ENCODE data around the gene NRAP. TPM values are rescaled to one million over a fixed set of nuclear protein-coding genes. Genes with fewer than 3 reads are reported as not detected.

The NRAP gene
- total and polyA plus RNA-seq, 2 experiments from 2014 or later: 0.04 TPM; not detected in 1

GRCh38 chr10:113630929-113631533 lies 32.8 kb downstream of the NRAP start:
- no peak overlapping the region for H3K27ac ChIP-seq
- WGBS (ENCODE audit: low lambda C conversion rate, missing lambda C conversion rate): 83% methylated on average over 5 of the region's 5 CpGs

GRCh38 chr10:113628607-113629153 lies 35.2 kb downstream of the NRAP start:
- Histone ChIP-seq H3K4me1 (ENCODE audit: insufficient read depth) (peaks cover 11% of the 10 kb centered on the region), H3K27me3 (no peaks in the 10 kb centered on the region), H3K4me3 (no peak overlapping the region), H3K79me2 (no peaks in the 10 kb centered on the region), H3K9me3 (ENCODE audit: low read depth) (no peaks in the 10 kb centered on the region), H3K4me2 (no peak overlapping the region), H2AFZ (no peak overlapping the region), H3K36me3 (replicated peaks; ENCODE audit: insufficient read depth, low read depth) (no peaks in the 10 kb centered on the region), H3K9me2 (replicated peaks; ENCODE audit: insufficient read depth) (no peaks in the 10 kb centered on the region), H3K27ac (no peak overlapping the region), H4K20me1 (ENCODE audit: insufficient read depth, poor library complexity, severe bottlenecking) (no peaks in the 10 kb centered on the region)
- 97% methylated on average over 2 of the region's 2 CpGs for WGBS (ENCODE audit: low lambda C conversion rate, missing lambda C conversion rate)
- DNase-seq (ENCODE audit: low spot score): no peak
- TF ChIP-seq CTCF (IDR thresholded peaks at IDR 0.05; ENCODE audit: poor library complexity): no peak
- no peak for TF ChIP-seq EZH2 (IDR thresholded peaks at IDR 0.05; ENCODE audit: borderline replicate concordance)
- no peak for TF ChIP-seq EZH2phosphoT487 (IDR thresholded peaks at IDR 0.05; ENCODE audit: low read depth, severe bottlenecking, unreplicated experiment)

More at GRCh38 chr10:113630929-113631533, 32.8 kb downstream of the NRAP start:
- Histone ChIP-seq H3K4me3 (no peak overlapping the region), H2AFZ (no peak overlapping the region), H4K20me1 (ENCODE audit: insufficient read depth, poor library complexity, severe bottlenecking) (no peaks in the 10 kb centered on the region), H3K4me1 (ENCODE audit: insufficient read depth) (peaks cover 11% of the 10 kb centered on the region), H3K9me2 (replicated peaks; ENCODE audit: insufficient read depth) (no peaks in the 10 kb centered on the region), H3K4me2 (no peak overlapping the region), H3K36me3 (replicated peaks; ENCODE audit: insufficient read depth, low read depth) (no peaks in the 10 kb centered on the region), H3K27me3 (no peaks in the 10 kb centered on the region), H3K9me3 (ENCODE audit: low read depth) (no peaks in the 10 kb centered on the region), H3K79me2 (no peaks in the 10 kb centered on the region)
- no peak for TF ChIP-seq EZH2 (IDR thresholded peaks at IDR 0.05; ENCODE audit: borderline replicate concordance)
- DNase-seq (ENCODE audit: low spot score): no peak

DNA sequence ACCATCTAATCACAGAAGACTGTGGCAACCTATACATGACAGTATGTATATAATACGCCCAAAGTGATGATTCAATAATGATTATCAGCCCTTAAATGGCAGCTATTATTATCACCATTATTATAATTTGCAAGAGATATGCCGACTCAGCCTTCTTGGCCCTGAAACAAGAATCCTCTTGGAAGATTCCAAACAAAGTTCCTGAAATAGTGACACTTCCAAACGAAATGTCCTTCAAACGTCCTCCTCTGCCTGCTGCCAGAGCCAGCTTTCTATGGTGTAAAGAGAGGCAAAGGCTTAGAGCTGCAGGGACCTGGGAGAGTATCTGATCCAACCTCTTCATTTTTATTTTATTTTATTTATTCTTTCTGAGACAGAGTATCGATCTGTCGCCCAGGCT lies 36.0 kb downstream of the NRAP start:
- TF ChIP-seq EZH2phosphoT487 (IDR thresholded peaks at IDR 0.05; ENCODE audit: low read depth, severe bottlenecking, unreplicated experiment) (no peak), CTCF (IDR thresholded peaks at IDR 0.05; ENCODE audit: poor library complexity) (no peak), EZH2 (IDR thresholded peaks at IDR 0.05; ENCODE audit: borderline replicate concordance) (no peak)
- 85% methylated on average over 6 of the region's 6 CpGs for WGBS (ENCODE audit: low lambda C conversion rate, missing lambda C conversion rate)

GRCh38 chr10:113626809-113627355 lies 37.0 kb downstream of the NRAP start:
- no peak overlapping the region for H2AFZ ChIP-seq
- WGBS (ENCODE audit: low lambda C conversion rate, missing lambda C conversion rate): 77% methylated on average over 5 of the region's 5 CpGs

More for the DNA sequence above, 36.0 kb downstream of the NRAP start:
- no peaks in the 10 kb centered on the region for H4K20me1 ChIP-seq (ENCODE audit: insufficient read depth, poor library complexity, severe bottlenecking)
- no peaks in the 10 kb centered on the region for H3K9me2 ChIP-seq (replicated peaks; ENCODE audit: insufficient read depth)
- no peak for DNase-seq (ENCODE audit: low spot score)
- H3K4me3 ChIP-seq: no peak overlapping the region
- H3K79me2 ChIP-seq: no peaks in the 10 kb centered on the region
- H3K4me1 ChIP-seq (ENCODE audit: insufficient read depth): peaks cover 11% of the 10 kb centered on the region
- no peaks in the 10 kb centered on the region for H3K36me3 ChIP-seq (replicated peaks; ENCODE audit: insufficient read depth, low read depth)
- H3K9me3 ChIP-seq (ENCODE audit: low read depth): no peaks in the 10 kb centered on the region
- H3K27me3 ChIP-seq: peaks cover 4% of the 10 kb centered on the region
- no peak overlapping the region for H2AFZ ChIP-seq
- H3K4me2 ChIP-seq: no peak overlapping the region
- no peak overlapping the region for H3K27ac ChIP-seq

More at GRCh38 chr10:113626809-113627355, 37.0 kb downstream of the NRAP start:
- TF ChIP-seq EZH2phosphoT487 (IDR thresholded peaks at IDR 0.05; ENCODE audit: low read depth, severe bottlenecking, unreplicated experiment) (no peak), EZH2 (IDR thresholded peaks at IDR 0.05; ENCODE audit: borderline replicate concordance) (no peak)
- peaks cover 7% of the 10 kb centered on the region for H3K27me3 ChIP-seq
- H3K9me2 ChIP-seq (replicated peaks; ENCODE audit: insufficient read depth): no peaks in the 10 kb centered on the region
- H3K36me3 ChIP-seq (replicated peaks; ENCODE audit: insufficient read depth, low read depth): no peaks in the 10 kb centered on the region
- no peak for DNase-seq (ENCODE audit: low spot score)
- H3K79me2 ChIP-seq: no peaks in the 10 kb centered on the region
- H3K4me2 ChIP-seq: no peak overlapping the region
- no peaks in the 10 kb centered on the region for H4K20me1 ChIP-seq (ENCODE audit: insufficient read depth, poor library complexity, severe bottlenecking)
- H3K9me3 ChIP-seq (ENCODE audit: low read depth): no peaks in the 10 kb centered on the region
- H3K4me3 ChIP-seq: no peak overlapping the region
- peaks cover 8% of the 10 kb centered on the region for H3K4me1 ChIP-seq (ENCODE audit: insufficient read depth)
- H3K27ac ChIP-seq: no peak overlapping the region

Measured in hepatocyte (in vitro differentiated cells).